Measurements from ENCODE around the gene SLC7A7. TPM values are rescaled to one million over a fixed set of nuclear protein-coding genes. Genes with fewer than 3 reads are reported as not detected.
A peak's percentile ranks its signal among the peaks of the same experiment; 100 is the strongest.

Gene SLC7A7
- total and polyA plus RNA-seq, 12 donors: 4.0 to 30.5 (median 17.7) TPM

DNA sequence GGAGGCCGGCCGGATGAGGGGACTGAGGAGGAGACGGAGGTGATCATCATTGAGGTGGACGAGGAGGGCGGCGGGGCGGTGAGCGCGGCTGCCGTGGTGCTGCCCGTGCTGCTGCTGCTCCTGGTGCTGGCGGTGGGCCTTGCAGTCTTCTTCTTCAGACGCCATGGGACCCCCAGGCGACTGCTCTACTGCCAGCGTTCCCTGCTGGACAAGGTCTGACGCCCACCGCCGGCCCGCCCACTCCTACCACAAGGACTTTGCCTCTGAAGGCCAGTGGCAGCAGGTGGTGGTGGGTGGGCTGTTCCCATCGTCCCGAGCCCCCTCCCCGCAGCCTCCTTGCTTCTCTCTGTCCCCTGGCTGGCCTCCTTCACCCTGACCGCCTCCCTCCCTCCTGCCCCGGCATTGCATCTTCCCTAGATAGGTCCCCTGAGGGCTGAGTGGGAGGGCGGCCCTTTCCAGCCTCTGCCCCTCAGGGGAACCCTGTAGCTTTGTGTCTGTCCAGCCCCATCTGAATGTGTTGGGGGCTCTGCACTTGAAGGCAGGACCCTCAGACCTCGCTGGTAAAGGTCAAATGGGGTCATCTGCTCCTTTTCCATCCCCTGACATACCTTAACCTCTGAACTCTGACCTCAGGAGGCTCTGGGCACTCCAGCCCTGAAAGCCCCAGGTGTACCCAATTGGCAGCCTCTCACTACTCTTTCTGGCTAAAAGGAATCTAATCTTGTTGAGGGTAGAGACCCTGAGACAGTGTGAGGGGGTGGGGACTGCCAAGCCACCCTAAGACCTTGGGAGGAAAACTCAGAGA, 30.8 kb upstream of the SLC7A7 start:
- TF ChIP-seq POLR2A (IDR thresholded peaks at IDR 0.05) (no peak), CTCF (IDR thresholded peaks at IDR 0.05) (no peak)
- Histone ChIP-seq H3K36me3 (replicated peaks in 1 of 2) (peaks cover 0 to 59% of the 10 kb centered on the region in 2 donors), H3K4me1 (replicated peaks in 1 of 2) (peaks cover under 1 to 35% of the 10 kb centered on the region in 2 donors), H3K27me3 (no peaks in the 10 kb centered on the region), H3K4me3 (no peak overlapping the region), H3K27ac (peak overlapping the region in 1 of 5 donors; percentile 36), H3K9me3 (replicated peaks in 1 of 3) (no peaks in the 10 kb centered on the region)
- WGBS, 4 donors: 87 to 91% (median 89%) methylated on average over 24 to 26 of the region's 26 CpGs
- DNase-seq: no peak
- intact Hi-C loops (cut with DNase I): no loop called here

DNA sequence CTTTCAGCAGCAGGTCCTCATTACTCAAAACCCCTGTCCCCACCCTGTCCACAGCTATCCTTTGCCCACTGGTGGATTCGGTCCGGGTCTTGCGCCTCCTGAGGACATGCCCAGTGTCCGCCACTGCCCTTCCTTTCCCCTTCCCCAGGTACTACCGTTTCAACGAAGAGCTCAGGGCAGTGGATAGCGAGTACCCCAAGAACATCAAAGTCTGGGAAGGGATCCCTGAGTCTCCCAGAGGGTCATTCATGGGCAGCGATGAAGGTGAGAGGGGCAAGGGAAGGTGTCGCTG, 29.8 kb upstream of the SLC7A7 start:
- Histone ChIP-seq H3K27me3 (no peaks in the 10 kb centered on the region), H3K9me3 (replicated peaks in 1 of 3) (no peaks in the 10 kb centered on the region), H3K4me3 (no peak overlapping the region), H3K4me1 (replicated peaks in 1 of 2) (peaks cover 0 to 31% of the 10 kb centered on the region in 2 donors), H3K27ac (no peak overlapping the region), H3K36me3 (replicated peaks in 1 of 2) (peaks cover 0 to 62% of the 10 kb centered on the region in 2 donors)
- intact Hi-C loops (cut with DNase I): no loop called here
- no peak for TF ChIP-seq POLR2A (IDR thresholded peaks at IDR 0.05)
- TF ChIP-seq CTCF (IDR thresholded peaks at IDR 0.05): no peak
- 88 to 95% (median 90%) methylated on average over 9 of the region's 9 CpGs for WGBS, 4 donors
- DNase-seq: no peak

- Histone ChIP-seq H3K4me3 (no peak overlapping the region), H3K27ac (peak overlapping the region in 1 of 5 donors; percentile 0), H3K9me3 (replicated peaks in 1 of 3) (no peaks in the 10 kb centered on the region), H3K27me3 (no peaks in the 10 kb centered on the region), H3K36me3 (replicated peaks in 1 of 2) (peaks cover 0 to 62% of the 10 kb centered on the region in 2 donors), H3K4me1 (replicated peaks in 1 of 2) (peaks cover 1 to 27% of the 10 kb centered on the region in 2 donors)
- intact Hi-C loops (cut with DNase I): no loop called here
- TF ChIP-seq POLR2A (IDR thresholded peaks at IDR 0.05) (no peak), CTCF (IDR thresholded peaks at IDR 0.05) (no peak)
- DNase-seq: no peak
- 88 to 92% (median 91%) methylated on average over 15 to 22 of the region's 22 CpGs for WGBS, 4 donors
These were observed 29.2 kb upstream of the SLC7A7 start for GRCh38 chr14:22844221-22845102.

GRCh38 chr14:22843123-22843925, 28.1 kb upstream of the SLC7A7 start:
- DNase-seq: no peak
- H3K9me3 ChIP-seq (replicated peaks in 1 of 3): no peaks in the 10 kb centered on the region
- peaks cover 12 to 34% of the 10 kb centered on the region in 2 donors for H3K4me1 ChIP-seq (replicated peaks in 1 of 2)
- TF ChIP-seq POLR2A (IDR thresholded peaks at IDR 0.05) (no peak), CTCF (IDR thresholded peaks at IDR 0.05) (no peak)
- H3K27ac ChIP-seq: no peak overlapping the region
- 85 to 89% (median 88%) methylated on average over 19 to 21 of the region's 21 CpGs for WGBS, 4 donors
- intact Hi-C loops (cut with DNase I): no loop called here
- peaks cover 0 to 62% of the 10 kb centered on the region in 2 donors for H3K36me3 ChIP-seq (replicated peaks in 1 of 2)
- H3K4me3 ChIP-seq: no peak overlapping the region
- H3K27me3 ChIP-seq: no peaks in the 10 kb centered on the region
